HUES48 (cell line): Measurements from ENCODE around the gene SFTA2.

Experiments
- H3K27ac ChIP-seq: one replicate; pipeline ENCODE4 v1.7.0; 2013; ENCODE audit warnings: low read depth, low read length, inconsistent platforms
- H3K27me3 ChIP-seq: 2 replicates; pipeline ENCODE4 v1.6.1; 2013; ENCODE audit warnings: mild to moderate bottlenecking, low read length; ENCODE audit not compliant: control insufficient read depth, insufficient read depth
- H3K36me3 ChIP-seq: 2 replicates; pipeline ENCODE4 v1.6.1; 2013; ENCODE audit warnings: low read length; ENCODE audit not compliant: control insufficient read depth, insufficient read depth
- H3K4me1 ChIP-seq: 2 replicates; pipeline ENCODE4 v1.6.1; 2013; ENCODE audit warnings: mild to moderate bottlenecking, low read length; ENCODE audit not compliant: control insufficient read depth, insufficient read depth
- H3K4me3 ChIP-seq: 2 replicates; pipeline ENCODE4 v1.5.1; 2013; ENCODE audit warnings: mild to moderate bottlenecking, low read depth, low read length
- H3K9ac ChIP-seq: 2 replicates; pipeline ENCODE4 v1.6.1; 2013; ENCODE audit warnings: mild to moderate bottlenecking, low read depth, low read length, moderate library complexity
- H3K9me3 ChIP-seq: 2 replicates; pipeline ENCODE4 v1.6.1; 2013; ENCODE audit warnings: low read length; ENCODE audit not compliant: control insufficient read depth, insufficient read depth

Gene SFTA2

GRCh38 chr6:30898750-30899360 lies 33.1 kb downstream of the SFTA2 start:
- Histone ChIP-seq H3K4me3 (no peak overlapping the region), H3K4me1 (no peaks in the 10 kb centered on the region), H3K9me3 (no peaks in the 10 kb centered on the region), H3K36me3 (peaks cover 64% of the 10 kb centered on the region), H3K27me3 (no peaks in the 10 kb centered on the region), H3K27ac (no peak overlapping the region), H3K9ac (no peak overlapping the region)

GRCh38 chr6:30897882-30898281 lies 34.1 kb downstream of the SFTA2 start:
- Histone ChIP-seq H3K27me3 (no peaks in the 10 kb centered on the region), H3K9me3 (no peaks in the 10 kb centered on the region), H3K4me3 (no peak overlapping the region), H3K36me3 (peaks cover 73% of the 10 kb centered on the region), H3K4me1 (no peaks in the 10 kb centered on the region), H3K27ac (no peak overlapping the region), H3K9ac (no peak overlapping the region)

GRCh38 chr6:30896541-30896940 lies 35.4 kb downstream of the SFTA2 start:
- Histone ChIP-seq H3K4me3 (no peak overlapping the region), H3K4me1 (no peaks in the 10 kb centered on the region), H3K27ac (no peak overlapping the region), H3K36me3 (peaks cover 86% of the 10 kb centered on the region), H3K9ac (no peak overlapping the region), H3K27me3 (no peaks in the 10 kb centered on the region), H3K9me3 (no peaks in the 10 kb centered on the region)

- no peaks in the 10 kb centered on the region for H3K4me1 ChIP-seq
- H3K36me3 ChIP-seq: peaks cover 98% of the 10 kb centered on the region
- no peaks in the 10 kb centered on the region for H3K9me3 ChIP-seq
- no peak overlapping the region for H3K27ac ChIP-seq
- no peak overlapping the region for H3K4me3 ChIP-seq
- H3K9ac ChIP-seq: no peak overlapping the region
- no peaks in the 10 kb centered on the region for H3K27me3 ChIP-seq
Observed at GRCh38 chr6:30895343-30895742, 36.6 kb downstream of the SFTA2 start.

GRCh38 chr6:30894935-30895334 lies 37.0 kb downstream of the SFTA2 start:
- Histone ChIP-seq H3K9ac (no peak overlapping the region), H3K36me3 (peaks cover 98% of the 10 kb centered on the region), H3K27me3 (no peaks in the 10 kb centered on the region), H3K4me3 (no peak overlapping the region), H3K27ac (no peak overlapping the region), H3K9me3 (no peaks in the 10 kb centered on the region), H3K4me1 (no peaks in the 10 kb centered on the region)

- H3K36me3 ChIP-seq: peaks cover 98% of the 10 kb centered on the region
- no peaks in the 10 kb centered on the region for H3K27me3 ChIP-seq
- no peak overlapping the region for H3K27ac ChIP-seq
- H3K9ac ChIP-seq: no peak overlapping the region
- no peaks in the 10 kb centered on the region for H3K4me1 ChIP-seq
- H3K9me3 ChIP-seq: no peaks in the 10 kb centered on the region
- no peak overlapping the region for H3K4me3 ChIP-seq
Observed at GRCh38 chr6:30894381-30894780, 37.6 kb downstream of the SFTA2 start.

GRCh38 chr6:30893666-30894065 lies 38.3 kb downstream of the SFTA2 start:
- Histone ChIP-seq H3K4me1 (no peaks in the 10 kb centered on the region), H3K27ac (no peak overlapping the region), H3K4me3 (no peak overlapping the region), H3K27me3 (no peaks in the 10 kb centered on the region), H3K9me3 (no peaks in the 10 kb centered on the region), H3K36me3 (peaks cover 98% of the 10 kb centered on the region), H3K9ac (no peak overlapping the region)

- no peaks in the 10 kb centered on the region for H3K9me3 ChIP-seq
- H3K27ac ChIP-seq: no peak overlapping the region
- H3K9ac ChIP-seq: no peak overlapping the region
- H3K36me3 ChIP-seq: peaks cover 96% of the 10 kb centered on the region
- no peaks in the 10 kb centered on the region for H3K4me1 ChIP-seq
- no peak overlapping the region for H3K4me3 ChIP-seq
- no peaks in the 10 kb centered on the region for H3K27me3 ChIP-seq
Observed at GRCh38 chr6:30893001-30893591, 38.9 kb downstream of the SFTA2 start.

GRCh38 chr6:30891816-30892538 lies 40.0 kb downstream of the SFTA2 start:
- no peak overlapping the region for H3K9ac ChIP-seq
- H3K36me3 ChIP-seq: peaks cover 86% of the 10 kb centered on the region
- peaks cover 1% of the 10 kb centered on the region for H3K4me1 ChIP-seq
- no peak overlapping the region for H3K27ac ChIP-seq
- no peaks in the 10 kb centered on the region for H3K9me3 ChIP-seq
- no peaks in the 10 kb centered on the region for H3K27me3 ChIP-seq
- no peak overlapping the region for H3K4me3 ChIP-seq

- Histone ChIP-seq H3K27me3 (no peaks in the 10 kb centered on the region), H3K4me3 (no peak overlapping the region), H3K27ac (no peak overlapping the region), H3K4me1 (peaks cover 7% of the 10 kb centered on the region), H3K9me3 (no peaks in the 10 kb centered on the region), H3K9ac (no peak overlapping the region), H3K36me3 (peaks cover 80% of the 10 kb centered on the region)
Observed at GRCh38 chr6:30891450-30891723, 40.6 kb downstream of the SFTA2 start.

- Histone ChIP-seq H3K27ac (no peak overlapping the region), H3K36me3 (peaks cover 74% of the 10 kb centered on the region), H3K4me3 (no peak overlapping the region), H3K27me3 (no peaks in the 10 kb centered on the region), H3K9ac (no peak overlapping the region), H3K4me1 (peaks cover 8% of the 10 kb centered on the region), H3K9me3 (no peaks in the 10 kb centered on the region)
Observed at GRCh38 chr6:30890646-30891449, 41.1 kb downstream of the SFTA2 start.
